ENCODE data around the gene RASGRP4. TPM values are rescaled to one million over a fixed set of nuclear protein-coding genes. Genes with fewer than 3 reads are reported as not detected.

RASGRP4 gene
- total and polyA plus RNA-seq, 7 donors = 0.69 to 3.6 (median 3.0) TPM

DNA sequence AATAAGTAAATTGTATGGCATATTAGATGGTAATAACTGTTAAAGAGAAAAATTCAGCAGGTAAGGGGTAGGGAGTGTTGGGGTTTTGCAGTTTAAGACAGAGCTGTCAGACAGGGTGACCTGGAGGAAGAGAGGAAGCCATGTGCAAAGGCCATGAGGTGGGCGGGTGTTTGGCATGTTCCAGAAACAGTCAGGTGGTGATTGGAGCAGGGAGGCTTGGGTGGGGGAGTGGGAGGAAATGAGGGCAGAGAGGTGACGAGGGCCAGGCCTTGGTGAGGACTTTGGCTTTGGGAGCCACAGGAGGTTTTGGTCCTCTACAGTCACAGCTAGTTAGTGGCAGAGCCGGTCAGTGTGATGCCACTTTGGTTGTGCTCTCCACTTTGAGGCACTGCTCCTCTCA lies 27.6 kb upstream of the RASGRP4 start:
- Histone ChIP-seq H3K9me3 (no peaks in the 10 kb centered on the region), H3K27me3 (no peaks in the 10 kb centered on the region), H3K36me3 (no peaks in the 10 kb centered on the region), H3K4me3 (no peak overlapping the region), H3K4me1 (no peaks in the 10 kb centered on the region), H3K27ac (no peak overlapping the region)
- DNase-seq = no peak
- 60 to 71% methylated on average over 3 of the region's 3 CpGs for WGBS, 2 donors
- intact Hi-C loops (cut with DNase I) = no loop called here
- no peak for TF ChIP-seq POLR2A (IDR thresholded peaks at IDR 0.05)
- TF ChIP-seq, protein P1, sequence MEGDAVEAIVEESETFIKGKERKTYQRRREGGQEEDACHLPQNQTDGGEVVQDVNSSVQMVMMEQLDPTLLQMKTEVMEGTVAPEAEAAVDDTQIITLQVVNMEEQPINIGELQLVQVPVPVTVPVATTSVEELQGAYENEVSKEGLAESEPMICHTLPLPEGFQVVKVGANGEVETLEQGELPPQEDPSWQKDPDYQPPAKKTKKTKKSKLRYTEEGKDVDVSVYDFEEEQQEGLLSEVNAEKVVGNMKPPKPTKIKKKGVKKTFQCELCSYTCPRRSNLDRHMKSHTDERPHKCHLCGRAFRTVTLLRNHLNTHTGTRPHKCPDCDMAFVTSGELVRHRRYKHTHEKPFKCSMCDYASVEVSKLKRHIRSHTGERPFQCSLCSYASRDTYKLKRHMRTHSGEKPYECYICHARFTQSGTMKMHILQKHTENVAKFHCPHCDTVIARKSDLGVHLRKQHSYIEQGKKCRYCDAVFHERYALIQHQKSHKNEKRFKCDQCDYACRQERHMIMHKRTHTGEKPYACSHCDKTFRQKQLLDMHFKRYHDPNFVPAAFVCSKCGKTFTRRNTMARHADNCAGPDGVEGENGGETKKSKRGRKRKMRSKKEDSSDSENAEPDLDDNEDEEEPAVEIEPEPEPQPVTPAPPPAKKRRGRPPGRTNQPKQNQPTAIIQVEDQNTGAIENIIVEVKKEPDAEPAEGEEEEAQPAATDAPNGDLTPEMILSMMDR (IDR thresholded peaks at IDR 0.05) = no peak
- TF ChIP-seq POLR2AphosphoS5 (IDR thresholded peaks at IDR 0.05) = no peak
- no peak for TF ChIP-seq EP300 (IDR thresholded peaks at IDR 0.05)

DNA sequence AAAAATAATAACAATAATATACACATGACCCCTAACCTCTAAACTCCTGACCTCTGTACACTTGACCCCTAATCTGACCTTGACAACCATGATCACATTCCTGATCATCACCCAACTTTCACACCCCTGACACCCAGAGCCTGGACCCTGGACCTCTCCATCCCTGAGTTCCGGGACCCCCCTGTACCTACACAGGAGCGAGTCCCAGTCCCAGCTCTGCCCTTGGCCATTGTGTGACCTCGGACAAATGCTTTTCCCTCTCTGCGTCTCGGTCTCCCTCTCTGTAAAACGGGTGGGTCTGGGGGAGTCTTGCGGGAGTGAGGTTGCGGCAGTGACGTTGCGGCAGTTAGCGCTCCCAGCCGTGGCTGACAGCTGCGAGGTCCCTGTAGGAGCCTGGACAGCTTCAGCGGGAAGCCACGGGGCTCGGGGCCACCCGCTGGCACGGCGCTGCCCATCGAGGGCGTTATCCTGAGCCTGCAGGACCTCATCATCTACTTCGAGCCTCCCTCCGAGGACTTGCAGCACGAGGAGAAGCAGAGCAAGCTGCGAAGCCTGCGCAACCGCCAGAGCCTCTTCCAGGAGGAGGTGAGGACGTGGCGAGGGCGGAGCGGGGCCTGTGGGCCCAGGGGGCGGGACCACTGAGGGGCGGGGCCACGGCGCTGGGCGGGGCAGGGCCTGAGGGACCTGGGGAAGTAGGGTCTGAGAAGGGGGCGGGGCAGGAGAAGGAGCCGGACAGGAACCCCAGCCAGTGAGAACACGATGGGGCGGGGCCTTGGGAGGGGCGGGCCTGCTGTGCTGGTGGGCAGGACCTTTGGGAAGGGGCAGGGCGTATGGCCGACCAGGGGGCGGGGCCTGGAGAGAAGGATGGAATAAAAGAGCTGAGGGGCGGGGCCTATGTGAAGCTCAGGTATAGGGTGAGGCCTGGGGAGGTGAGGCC lies 26.7 kb upstream of the RASGRP4 start:
- Histone ChIP-seq H3K4me3 (no peak overlapping the region), H3K4me1 (no peaks in the 10 kb centered on the region), H3K27me3 (no peaks in the 10 kb centered on the region), H3K27ac (no peak overlapping the region), H3K36me3 (no peaks in the 10 kb centered on the region), H3K9me3 (no peaks in the 10 kb centered on the region)
- no peak for DNase-seq
- WGBS, 2 donors = 67 to 75% methylated on average over 45 of the region's 45 CpGs
- TF ChIP-seq EP300 (IDR thresholded peaks at IDR 0.05) (no peak), POLR2A (IDR thresholded peaks at IDR 0.05) (no peak), POLR2AphosphoS5 (IDR thresholded peaks at IDR 0.05) (no peak)
- TF ChIP-seq, protein P1 (IDR thresholded peaks at IDR 0.05) = no peak
- intact Hi-C loops (cut with DNase I) = no loop called here

DNA sequence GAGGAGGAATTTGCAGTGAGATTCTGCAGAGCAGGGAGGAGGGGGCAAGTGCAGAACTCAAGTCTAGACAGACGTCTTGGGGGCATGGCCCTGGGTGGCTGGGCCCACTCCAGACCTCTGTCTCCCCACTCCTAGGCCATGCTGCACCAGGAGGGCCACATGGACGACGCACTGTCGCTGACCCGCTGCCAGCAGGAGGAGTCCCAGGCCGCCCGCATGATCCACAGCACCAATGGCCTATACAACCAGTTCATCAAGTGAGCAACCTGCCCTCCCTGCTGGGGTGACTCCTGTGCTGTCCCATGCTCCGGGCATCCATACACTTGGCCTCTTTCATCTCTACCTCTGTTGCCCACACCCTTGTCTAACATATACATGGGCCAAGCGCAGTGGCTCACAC lies 25.6 kb upstream of the RASGRP4 start:
- no peak for DNase-seq
- H3K4me1 ChIP-seq = no peaks in the 10 kb centered on the region
- intact Hi-C loops (cut with DNase I) = no loop called here
- no peaks in the 10 kb centered on the region for H3K36me3 ChIP-seq
- H3K27me3 ChIP-seq = no peaks in the 10 kb centered on the region
- H3K4me3 ChIP-seq = no peak overlapping the region
- WGBS, 2 donors = 88 to 89% methylated on average over 9 of the region's 9 CpGs
- no peaks in the 10 kb centered on the region for H3K9me3 ChIP-seq
- H3K27ac ChIP-seq = no peak overlapping the region
- no peak for TF ChIP-seq POLR2A (IDR thresholded peaks at IDR 0.05)

DNA sequence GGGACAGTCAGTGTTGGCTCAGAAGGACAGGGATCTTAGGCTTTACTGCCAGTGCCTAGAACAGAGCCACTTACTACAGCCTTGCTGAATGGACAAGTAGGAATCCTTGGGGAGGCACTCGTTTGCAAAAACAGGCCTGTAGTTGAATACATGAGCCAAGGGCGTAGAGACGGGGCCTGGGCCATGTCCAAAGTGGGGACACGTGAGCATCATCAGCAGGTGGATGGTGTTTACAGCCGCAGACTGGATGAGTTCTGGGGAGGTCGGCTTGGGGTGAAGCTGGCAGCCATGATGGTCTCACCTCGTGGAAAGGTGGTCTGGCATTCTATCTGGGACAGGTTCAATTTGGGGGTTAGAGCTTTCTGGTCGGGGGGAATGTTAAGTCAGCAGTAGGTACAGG lies 25.0 kb upstream of the RASGRP4 start:
- no peak for DNase-seq
- WGBS, 2 donors = 76 to 85% methylated on average over 8 of the region's 8 CpGs
- H3K4me1 ChIP-seq = no peaks in the 10 kb centered on the region
- TF ChIP-seq, protein P1 (IDR thresholded peaks at IDR 0.05) = no peak
- TF ChIP-seq POLR2AphosphoS5 (IDR thresholded peaks at IDR 0.05) (no peak), EP300 (IDR thresholded peaks at IDR 0.05) (no peak), POLR2A (IDR thresholded peaks at IDR 0.05) (no peak)
- no peak overlapping the region for H3K27ac ChIP-seq
- H3K36me3 ChIP-seq = no peaks in the 10 kb centered on the region
- H3K4me3 ChIP-seq = no peak overlapping the region
- intact Hi-C loops (cut with DNase I) = no loop called here
- no peaks in the 10 kb centered on the region for H3K27me3 ChIP-seq
- no peaks in the 10 kb centered on the region for H3K9me3 ChIP-seq

DNA sequence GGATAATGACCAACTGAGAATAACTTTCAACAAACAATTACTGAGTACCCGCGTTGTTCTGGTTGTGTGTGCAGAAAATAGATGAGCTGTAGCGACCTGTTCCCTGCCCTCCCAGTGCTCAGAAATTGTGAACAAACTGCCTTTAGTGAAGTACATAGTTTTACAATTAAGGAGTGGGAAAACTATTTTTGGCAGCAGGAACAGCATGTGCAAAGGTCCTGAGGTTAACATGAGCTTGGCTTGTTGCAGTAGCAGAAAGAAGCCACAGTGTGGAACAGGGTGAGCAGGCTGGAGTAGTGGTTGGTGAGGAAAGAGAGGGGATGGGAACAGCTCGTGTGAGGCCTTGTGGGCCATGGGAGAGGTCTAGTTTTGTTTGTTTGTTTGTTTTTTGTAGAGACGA lies 23.5 kb upstream of the RASGRP4 start:
- no peaks in the 10 kb centered on the region for H3K9me3 ChIP-seq
- TF ChIP-seq POLR2AphosphoS5 (IDR thresholded peaks at IDR 0.05) = no peak
- TF ChIP-seq EP300 (IDR thresholded peaks at IDR 0.05) = no peak
- no peak for TF ChIP-seq POLR2A (IDR thresholded peaks at IDR 0.05)
- TF ChIP-seq, protein P1 (IDR thresholded peaks at IDR 0.05) = no peak
- H3K27me3 ChIP-seq = no peaks in the 10 kb centered on the region
- no peaks in the 10 kb centered on the region for H3K36me3 ChIP-seq
- no peak overlapping the region for H3K4me3 ChIP-seq
- no peak for DNase-seq
- H3K27ac ChIP-seq = no peak overlapping the region
- intact Hi-C loops (cut with DNase I) = no loop called here
- WGBS, 2 donors = 62 to 80% methylated on average over 5 of the region's 5 CpGs
- H3K4me1 ChIP-seq = no peaks in the 10 kb centered on the region
